ENCODE measurements around the gene FASN.

- TF ChIP-seq, protein P1, sequence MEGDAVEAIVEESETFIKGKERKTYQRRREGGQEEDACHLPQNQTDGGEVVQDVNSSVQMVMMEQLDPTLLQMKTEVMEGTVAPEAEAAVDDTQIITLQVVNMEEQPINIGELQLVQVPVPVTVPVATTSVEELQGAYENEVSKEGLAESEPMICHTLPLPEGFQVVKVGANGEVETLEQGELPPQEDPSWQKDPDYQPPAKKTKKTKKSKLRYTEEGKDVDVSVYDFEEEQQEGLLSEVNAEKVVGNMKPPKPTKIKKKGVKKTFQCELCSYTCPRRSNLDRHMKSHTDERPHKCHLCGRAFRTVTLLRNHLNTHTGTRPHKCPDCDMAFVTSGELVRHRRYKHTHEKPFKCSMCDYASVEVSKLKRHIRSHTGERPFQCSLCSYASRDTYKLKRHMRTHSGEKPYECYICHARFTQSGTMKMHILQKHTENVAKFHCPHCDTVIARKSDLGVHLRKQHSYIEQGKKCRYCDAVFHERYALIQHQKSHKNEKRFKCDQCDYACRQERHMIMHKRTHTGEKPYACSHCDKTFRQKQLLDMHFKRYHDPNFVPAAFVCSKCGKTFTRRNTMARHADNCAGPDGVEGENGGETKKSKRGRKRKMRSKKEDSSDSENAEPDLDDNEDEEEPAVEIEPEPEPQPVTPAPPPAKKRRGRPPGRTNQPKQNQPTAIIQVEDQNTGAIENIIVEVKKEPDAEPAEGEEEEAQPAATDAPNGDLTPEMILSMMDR (IDR thresholded peaks at IDR 0.05) = no peak
- no peak for TF ChIP-seq EP300 (IDR thresholded peaks at IDR 0.05)
- TF ChIP-seq POLR2AphosphoS5 (IDR thresholded peaks at IDR 0.05) = peak in 1 of 3 donors; percentile 53
- no peak for TF ChIP-seq POLR2A (IDR thresholded peaks at IDR 0.05)
Measured at GRCh38 chr17:82110298-82110697, 12.3 kb upstream of the FASN start.
